ENCODE measurements around the gene COPZ2.
"Not testable (repeated sequence)": the region's sequence is repeated elsewhere in the genome, so short reads cannot be mapped to it uniquely, and the experiment has no call there.

GRCh38 chr17:48017817-48018158, 19.8 kb downstream of the COPZ2 start:
- TF ChIP-seq, protein P1, sequence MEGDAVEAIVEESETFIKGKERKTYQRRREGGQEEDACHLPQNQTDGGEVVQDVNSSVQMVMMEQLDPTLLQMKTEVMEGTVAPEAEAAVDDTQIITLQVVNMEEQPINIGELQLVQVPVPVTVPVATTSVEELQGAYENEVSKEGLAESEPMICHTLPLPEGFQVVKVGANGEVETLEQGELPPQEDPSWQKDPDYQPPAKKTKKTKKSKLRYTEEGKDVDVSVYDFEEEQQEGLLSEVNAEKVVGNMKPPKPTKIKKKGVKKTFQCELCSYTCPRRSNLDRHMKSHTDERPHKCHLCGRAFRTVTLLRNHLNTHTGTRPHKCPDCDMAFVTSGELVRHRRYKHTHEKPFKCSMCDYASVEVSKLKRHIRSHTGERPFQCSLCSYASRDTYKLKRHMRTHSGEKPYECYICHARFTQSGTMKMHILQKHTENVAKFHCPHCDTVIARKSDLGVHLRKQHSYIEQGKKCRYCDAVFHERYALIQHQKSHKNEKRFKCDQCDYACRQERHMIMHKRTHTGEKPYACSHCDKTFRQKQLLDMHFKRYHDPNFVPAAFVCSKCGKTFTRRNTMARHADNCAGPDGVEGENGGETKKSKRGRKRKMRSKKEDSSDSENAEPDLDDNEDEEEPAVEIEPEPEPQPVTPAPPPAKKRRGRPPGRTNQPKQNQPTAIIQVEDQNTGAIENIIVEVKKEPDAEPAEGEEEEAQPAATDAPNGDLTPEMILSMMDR (conservative IDR thresholded peaks at IDR 0.05; ENCODE audit: low read depth, low read length), result not testable (repeated sequence)
- TF ChIP-seq EZH2 (IDR thresholded peaks at IDR 0.05; ENCODE audit: borderline replicate concordance, low read depth, low read length, poor library complexity, severe bottlenecking), result not testable (repeated sequence)
